Chondrocyte (in vitro differentiated cells): ENCODE measurements around the gene BAIAP2L2. TPM values are rescaled to one million over a fixed set of nuclear protein-coding genes. Genes with fewer than 3 reads are reported as not detected.

Experiments used
- DNase-seq: peaks from one replicate; pipeline ENCODE4 v3.0.0; 2021; ENCODE audit warnings: mixed read lengths, low spot score
- H3K27ac Mint-ChIP-seq: one replicate; pipeline ENCODE4 v1.8.0; 2021; ENCODE audit warnings: mild to moderate bottlenecking, moderate library complexity, mixed read lengths; ENCODE audit not compliant: unreplicated experiment
- H3K27me3 Mint-ChIP-seq: 2 replicates; pipeline ENCODE4 v1.8.0; 2021; ENCODE audit warnings: low read depth, mixed read lengths
- H3K36me3 Mint-ChIP-seq: 2 replicates; pipeline ENCODE4 v1.8.0; 2021; ENCODE audit warnings: low read depth, mixed read lengths
- H3K4me1 Mint-ChIP-seq: 2 replicates; pipeline ENCODE4 v1.8.0; 2021; ENCODE audit warnings: low read depth, mild to moderate bottlenecking, mixed read lengths
- H3K4me3 Mint-ChIP-seq: one replicate; pipeline ENCODE4 v1.8.0; 2021; ENCODE audit warnings: mild to moderate bottlenecking, moderate library complexity, mixed read lengths; ENCODE audit not compliant: unreplicated experiment
- H3K9me3 Mint-ChIP-seq: 2 replicates; pipeline ENCODE4 v1.8.0; 2021; ENCODE audit warnings: low read depth, mixed read lengths
- CTCF ChIP-seq: fragments of 200-600 bp; sonication (generic); IDR thresholded peaks from 2 replicates; pipeline ENCODE4 v1.5.0; 2021; ENCODE audit warnings: antibody characterized with exemption, mild to moderate bottlenecking, moderate library complexity
- total RNA-seq: library from RNA; stranded (reverse); gene quantifications from 3 replicates; pipeline ENCODE4 v1.2.1, GENCODE V29; 2021

The BAIAP2L2 gene
- total RNA-seq, 1 donor from 2014 or later: 0.42 TPM

- no peak overlapping the region for H3K27ac Mint-ChIP-seq
- H3K4me1 Mint-ChIP-seq: peaks cover 2% of the 10 kb centered on the region
- peaks cover 3% of the 10 kb centered on the region for H3K36me3 Mint-ChIP-seq
- TF ChIP-seq CTCF: no peak
- peak; percentile 84 for DNase-seq
- no peaks in the 10 kb centered on the region for H3K27me3 Mint-ChIP-seq
- no peaks in the 10 kb centered on the region for H3K9me3 Mint-ChIP-seq
- no peak overlapping the region for H3K4me3 Mint-ChIP-seq
Measured at GRCh38 chr22:38109371-38110001, 998 bp downstream of the BAIAP2L2 start.

DNA sequence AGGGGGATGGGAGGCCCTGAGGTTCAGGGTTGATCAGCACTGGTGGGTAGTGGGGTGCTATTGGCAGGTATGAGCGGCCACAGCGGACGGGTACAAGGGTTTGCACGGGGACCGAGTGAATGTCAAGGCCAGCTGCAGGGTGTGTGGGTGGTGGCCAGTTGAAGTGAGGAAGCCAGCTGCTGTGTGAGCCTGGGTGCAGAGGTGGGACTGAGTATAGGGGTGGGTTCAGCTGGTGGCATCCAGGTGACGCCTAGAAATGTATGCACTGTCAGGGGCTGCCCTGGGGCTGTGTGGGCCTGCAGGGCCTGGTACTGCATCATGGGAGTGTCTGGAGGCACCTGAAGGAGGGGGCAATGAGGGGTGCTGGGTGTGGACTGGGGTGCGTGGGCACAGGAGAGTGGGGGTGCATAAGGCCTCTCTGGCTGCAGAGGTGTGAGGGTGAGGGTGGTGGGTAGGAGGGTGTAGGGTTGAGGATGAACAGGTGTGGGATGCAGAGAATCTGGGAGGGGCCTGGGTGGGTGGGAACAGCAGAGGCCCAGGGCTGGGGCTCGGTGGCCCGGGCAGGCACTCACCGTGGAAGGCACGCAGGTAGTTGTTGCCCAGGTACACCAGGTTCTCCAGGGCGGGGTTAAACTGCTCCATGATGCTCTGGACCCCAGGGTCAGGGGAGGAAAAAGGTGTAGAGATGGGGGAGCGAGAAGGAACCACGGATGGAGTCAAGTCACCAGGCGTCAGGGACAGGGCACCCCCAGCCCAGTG, 1.7 kb downstream of the BAIAP2L2 start:
- TF ChIP-seq CTCF: no peak
- Mint-ChIP-seq H3K36me3 (peaks cover 2% of the 10 kb centered on the region), H3K27ac (no peak overlapping the region), H3K4me1 (no peaks in the 10 kb centered on the region), H3K9me3 (no peaks in the 10 kb centered on the region), H3K27me3 (no peaks in the 10 kb centered on the region), H3K4me3 (no peak overlapping the region)
- DNase-seq: no peak

- Mint-ChIP-seq H3K4me1 (no peaks in the 10 kb centered on the region), H3K36me3 (peaks cover 2% of the 10 kb centered on the region), H3K27me3 (no peaks in the 10 kb centered on the region), H3K27ac (no peak overlapping the region), H3K4me3 (no peak overlapping the region), H3K9me3 (no peaks in the 10 kb centered on the region)
- DNase-seq: no peak
- TF ChIP-seq CTCF: no peak
Measured at GRCh38 chr22:38107692-38108515, 2.6 kb downstream of the BAIAP2L2 start.

GRCh38 chr22:38106814-38107578, 3.5 kb downstream of the BAIAP2L2 start:
- H3K27ac Mint-ChIP-seq: no peak overlapping the region
- no peak for TF ChIP-seq CTCF
- no peak for DNase-seq
- no peaks in the 10 kb centered on the region for H3K27me3 Mint-ChIP-seq
- H3K9me3 Mint-ChIP-seq: no peaks in the 10 kb centered on the region
- no peaks in the 10 kb centered on the region for H3K4me1 Mint-ChIP-seq
- H3K4me3 Mint-ChIP-seq: no peak overlapping the region
- no peaks in the 10 kb centered on the region for H3K36me3 Mint-ChIP-seq
